SK-N-SH (cell line): ENCODE data around the gene RCBTB2. TPM values are rescaled to one million over a fixed set of nuclear protein-coding genes. Genes with fewer than 3 reads are reported as not detected.

Experiments
- CTCF ChIA-PET: fragments of 300-600, 350-600 bp; formaldehyde crosslinking; extraction: SDS; loops from one replicate; lab custom pipeline; 2021; lab: Yijun Ruan, JAX
- POLR2A ChIA-PET: fragments of 350-600 bp; sonication (Branson Sonifier 250); formaldehyde crosslinking; extraction: SDS; loops from one replicate; lab custom pipeline; 2020; ENCODE audit warnings: antibody characterized with exemption, inconsistent platforms; lab: Yijun Ruan, JAX
- DNase-seq: peaks from one replicate; pipeline ENCODE4 v3.0.0; 2012
- H2AFZ ChIP-seq: fragments of 200-600 bp; sonication (generic); 2 replicates; pipeline ENCODE4 v1.8.1; 2016; ENCODE audit warnings: antibody characterized with exemption, mild to moderate bottlenecking, low read depth
- H3F3A ChIP-seq: fragments of 200-600 bp; sonication (generic); replicated peaks from 2 replicates; pipeline ENCODE3; 2016; ENCODE audit warnings: antibody characterized with exemption, mild to moderate bottlenecking; ENCODE audit not compliant: insufficient read depth
- H3K27ac ChIP-seq, 2 experiments: fragments of 200-500 bp in 1 of 2; fragments of 200-600 bp in 1 of 2; sonication (Bioruptor generic) in 1 of 2; sonication (generic), shearing (Covaris generic) in 1 of 2; 2 replicates each; pipeline versions ENCODE4 v1.5.1 to v1.6.1; 2014 to 2016; ENCODE audit warnings: low read depth in 2 of 2, inconsistent platforms in 1 of 2, low read length in 1 of 2, mild to moderate bottlenecking in 1 of 2, mixed read lengths in 1 of 2
- H3K27me3 ChIP-seq: fragments of 200-600 bp; sonication (generic), shearing (Covaris generic); 2 replicates; pipeline ENCODE4 v1.6.1; 2016; ENCODE audit warnings: mixed run types; ENCODE audit not compliant: insufficient read depth
- H3K36me3 ChIP-seq, 2 experiments: fragments of 200-500 bp in 1 of 2; fragments of 200-600 bp in 1 of 2; sonication (Bioruptor generic) in 1 of 2; sonication (generic) in 1 of 2; replicated peaks in 1 of 2; 2 replicates each; pipeline versions ENCODE3 to v1.5.1; 2014 to 2016; ENCODE audit warnings: low read length in 1 of 2, mild to moderate bottlenecking in 1 of 2; ENCODE audit not compliant: insufficient read depth in 2 of 2, control insufficient read depth in 1 of 2
- H3K4me1 ChIP-seq, 2 experiments: fragments of 200-500 bp in 1 of 2; fragments of 200-600 bp in 1 of 2; sonication (Bioruptor generic) in 1 of 2; sonication (generic), shearing (Covaris generic) in 1 of 2; 2 replicates each; pipeline versions ENCODE4 v1.5.1 to v1.6.1; 2014 to 2016; ENCODE audit warnings: low read depth in 1 of 2, low read length in 1 of 2, mixed run types in 1 of 2; ENCODE audit not compliant: insufficient read depth in 2 of 2, control insufficient read depth in 1 of 2
- H3K4me2 ChIP-seq: fragments of 200-600 bp; sonication (generic), shearing (Covaris generic); 2 replicates; pipeline ENCODE4 v1.6.1; 2017; ENCODE audit warnings: mixed run types
- H3K4me3 ChIP-seq, 2 experiments: fragments of 200-500 bp in 1 of 2; fragments of 200-600 bp in 1 of 2; sonication (Bioruptor generic) in 1 of 2; sonication (generic), shearing (Covaris generic) in 1 of 2; 2 replicates each; pipeline versions ENCODE4 v1.5.1 to v1.8.1; 2014 to 2016; ENCODE audit warnings: low read depth in 2 of 2, inconsistent platforms in 1 of 2, low read length in 1 of 2, mild to moderate bottlenecking in 1 of 2, mixed read lengths in 1 of 2, moderate library complexity in 1 of 2
- H3K79me2 ChIP-seq: fragments of 200-600 bp; sonication (generic); 2 replicates; pipeline ENCODE4 v1.8.1; 2017; ENCODE audit warnings: mild to moderate bottlenecking; ENCODE audit not compliant: insufficient read depth
- H3K9ac ChIP-seq: fragments of 200-600 bp; sonication (generic); 2 replicates; pipeline ENCODE4 v1.6.1; 2017; ENCODE audit warnings: mixed run types
- H3K9me2 ChIP-seq: fragments of 200-600 bp; sonication (generic); 2 replicates; pipeline ENCODE4 v1.6.1; 2017; ENCODE audit warnings: mixed run types
- H3K9me3 ChIP-seq: fragments of 200-600 bp; sonication (generic); 2 replicates; pipeline ENCODE4 v1.6.1; 2017; ENCODE audit warnings: mixed run types, mild to moderate bottlenecking, moderate library complexity
- H4K20me1 ChIP-seq: fragments of 200-600 bp; sonication (generic); 2 replicates; pipeline ENCODE4 v1.6.1; 2017; ENCODE audit warnings: mild to moderate bottlenecking, mixed run types; ENCODE audit not compliant: insufficient read depth
- CHD2 ChIP-seq: fragments of 150-350 bp; IDR thresholded peaks from 2 replicates; pipeline ENCODE4 v1.6.1; 2018; ENCODE audit warnings: low read length; ENCODE audit not compliant: partially characterized antibody
- ELF1 ChIP-seq: IDR thresholded peaks from 2 replicates; pipeline ENCODE4 v1.4.0; 2012
- EZH2phosphoT487 ChIP-seq: fragments of 200-600 bp; sonication (generic); IDR thresholded peaks from 2 replicates; pipeline ENCODE4 v1.6.1; 2017; ENCODE audit warnings: low read depth, mixed run types, mild to moderate bottlenecking, antibody characterized with exemption, moderate library complexity, borderline replicate concordance
- FOSL2 ChIP-seq: IDR thresholded peaks from 2 replicates; pipeline ENCODE4 v1.4.0; 2012; ENCODE audit warnings: low read depth, mild to moderate bottlenecking, moderate library complexity, borderline replicate concordance
- GABPA ChIP-seq: IDR thresholded peaks from 2 replicates; pipeline ENCODE4 v1.4.0; 2012; ENCODE audit warnings: low read depth, mild to moderate bottlenecking
- GATA2 ChIP-seq: sonication (generic); formaldehyde crosslinking; IDR thresholded peaks from 2 replicates; pipeline ENCODE4 v1.5.0; 2020; ENCODE audit warnings: mild to moderate bottlenecking, missing genetic modification reagents
- MEF2A ChIP-seq: IDR thresholded peaks from 2 replicates; pipeline ENCODE4 v1.4.0; 2012; ENCODE audit warnings: low read depth, borderline replicate concordance
- NRF1 ChIP-seq: IDR thresholded peaks from 2 replicates; pipeline ENCODE4 v1.6.1; 2012; ENCODE audit warnings: low read depth, mild to moderate bottlenecking, low read length
- PBX3 ChIP-seq: IDR thresholded peaks from 2 replicates; pipeline ENCODE4; 2012
- RAD21 ChIP-seq: IDR thresholded peaks from 2 replicates; pipeline ENCODE4 v1.6.1; 2012; ENCODE audit warnings: mild to moderate bottlenecking, low read length
- SIN3A ChIP-seq: IDR thresholded peaks from 2 replicates; pipeline ENCODE4 v1.6.1; 2012; ENCODE audit warnings: low read depth, mild to moderate bottlenecking, low read length, moderate library complexity, borderline replicate concordance
- SMC3 ChIP-seq: IDR thresholded peaks from 2 replicates; pipeline ENCODE4 v1.6.1; 2012; ENCODE audit warnings: low read depth, low read length, improper control_type of control experiment
- TAF1 ChIP-seq: IDR thresholded peaks from 2 replicates; pipeline ENCODE4 v1.6.1; 2012; ENCODE audit warnings: low read depth, mild to moderate bottlenecking, low read length, moderate library complexity, borderline replicate concordance
- TEAD4 ChIP-seq: IDR thresholded peaks from 2 replicates; pipeline ENCODE4 v1.4.0; 2012; ENCODE audit warnings: mild to moderate bottlenecking, borderline replicate concordance; ENCODE audit not compliant: insufficient read depth
- WGBS: methylation state at CpG from one replicate; pipeline ENCODE4 v1.1.6; 2017; ENCODE audit warnings: low lambda C conversion rate; 5-methylcytosine and 5-hydroxymethylcytosine counted together
- polyA plus RNA-seq, 3 experiments: library from polyadenylated mRNA; depleted of rRNA; stranded (reverse); fragments of >200 nt; gene quantifications; 2 replicates each; pipeline ENCODE4 v1.2.3, GENCODE V29; 2012

Gene RCBTB2
- polyA plus RNA-seq, 1 of the 3 experiments (the other 2 are of a cell fraction) = 2.8 TPM

GRCh38 chr13:48547663-48548092, 14.8 kb upstream of the RCBTB2 start:
- ChIA-PET POLR2A (no interaction called here), CTCF (no interaction called here)
- H3K27me3 ChIP-seq = no peaks in the 10 kb centered on the region
- H3K9me3 ChIP-seq = 0 out of 2 replicates have a peak, but pooled peaks cover under 1% of the 10 kb centered on the region
- TF ChIP-seq RAD21 (no peak), GATA2 (CRISPR knock-in tag) (no peak), PBX3 (no peak), EZH2phosphoT487 (no peak), NRF1 (no peak), SMC3 (no peak), ELF1 (no peak), MEF2A (no peak), SIN3A (no peak)
- no peak overlapping the region for H3K27ac ChIP-seq
- 65% methylated on average over 3 of the region's 4 CpGs for WGBS
- H2AFZ ChIP-seq = no peak overlapping the region
- no peaks in the 10 kb centered on the region for H3K36me3 ChIP-seq
- H3K4me1 ChIP-seq = no peaks in the 10 kb centered on the region
- no peak overlapping the region for H3K4me2 ChIP-seq
- H3K9ac ChIP-seq = no peak overlapping the region
- DNase-seq = no peak
- H3K9me2 ChIP-seq = no peaks in the 10 kb centered on the region
- H3K79me2 ChIP-seq = no peaks in the 10 kb centered on the region
- H3F3A ChIP-seq = no peaks in the 10 kb centered on the region
- H4K20me1 ChIP-seq = no peaks in the 10 kb centered on the region
- H3K4me3 ChIP-seq = no peak overlapping the region

GRCh38 chr13:48545608-48546007, 12.7 kb upstream of the RCBTB2 start:
- no peaks in the 10 kb centered on the region for H3F3A ChIP-seq
- H3K9ac ChIP-seq = no peak overlapping the region
- no peak overlapping the region for H3K27ac ChIP-seq
- no peaks in the 10 kb centered on the region for H3K9me2 ChIP-seq
- H3K4me1 ChIP-seq = no peaks in the 10 kb centered on the region
- POLR2A ChIA-PET = interaction anchor here (1.4 kb wide), 1 partner anchor 13 kb away, joined by 4 read pairs; the partner anchor contains the start of gene RCBTB2
- TF ChIP-seq FOSL2 (no peak), TEAD4 (no peak), NRF1 (no peak), PBX3 (no peak), CHD2 (no peak), TAF1 (no peak), MEF2A (no peak), GABPA (no peak)
- H3K36me3 ChIP-seq = no peaks in the 10 kb centered on the region
- H3K79me2 ChIP-seq = no peaks in the 10 kb centered on the region
- no peak for DNase-seq
- WGBS = 82% methylated on average over 3 of the region's 3 CpGs
- CTCF ChIA-PET = interaction anchor here (0.6 to 1.2 kb wide), 4 partner anchors 11 to 418 kb away, joined by 3 to 5 read pairs (median 4); no protein-coding TSS in a partner anchor
- H3K4me3 ChIP-seq = no peak overlapping the region
- no peaks in the 10 kb centered on the region for H3K27me3 ChIP-seq
- no peak overlapping the region for H2AFZ ChIP-seq
- no peak overlapping the region for H3K4me2 ChIP-seq
- no peaks in the 10 kb centered on the region for H4K20me1 ChIP-seq
- no peaks in the 10 kb centered on the region for H3K9me3 ChIP-seq
